Bronchial epithelial cell (primary cell): Measurements from ENCODE around the gene MS4A4E. TPM values are rescaled to one million over a fixed set of nuclear protein-coding genes. Genes with fewer than 3 reads are reported as not detected.
"Not testable (repeated sequence)": the region's sequence is repeated elsewhere in the genome, so short reads cannot be mapped to it uniquely, and the experiment has no call there.

Source experiments
- DNase-seq: peaks from one replicate; pipeline ENCODE4 v3.0.0-alpha.2; 2010; ENCODE audit warnings: low read depth
- FAIRE-seq: peaks from 2 replicates; lab custom pipeline; 2011; peaks lifted over from hg19 to GRCh38; lab: Jason Lieb, UNC
- H3K27me3 ChIP-seq: 2 replicates; pipeline ENCODE4 v1.5.1; 2011; ENCODE audit warnings: low read length; ENCODE audit not compliant: control insufficient read depth, insufficient read depth
- H3K36me3 ChIP-seq: 2 replicates; pipeline ENCODE4 v1.5.1; 2011; ENCODE audit warnings: low read length; ENCODE audit not compliant: control insufficient read depth, insufficient read depth
- H3K4me3 ChIP-seq: 2 replicates; pipeline ENCODE4 v1.5.1; 2011; ENCODE audit warnings: mild to moderate bottlenecking, low read depth, low read length, control low read depth
- CTCF ChIP-seq: IDR thresholded peaks from 2 replicates; pipeline ENCODE4 v1.5.1; 2011; ENCODE audit warnings: mild to moderate bottlenecking, moderate library complexity, low read length, control low read depth, inconsistent platforms; ENCODE audit not compliant: insufficient read depth, severe bottlenecking
- total RNA-seq: library from RNA; depleted of rRNA; stranded (reverse); fragments of >200 nt; gene quantifications from 2 replicates; pipeline ENCODE4 v1.2.1, GENCODE V29; 2014

MS4A4E gene
- total RNA-seq, 1 donor from 2014 or later: not detected

GRCh38 chr11:60155931-60156330, 87.0 kb downstream of the MS4A4E start:
- Histone ChIP-seq H3K27me3 (no peaks in the 10 kb centered on the region), H3K36me3 (no peaks in the 10 kb centered on the region), H3K4me3 (no peak overlapping the region)
- no peak for DNase-seq
- FAIRE-seq: no peak
- no peak for TF ChIP-seq CTCF

- not testable (repeated sequence) for FAIRE-seq, H3K4me3 ChIP-seq, DNase-seq
Observed at GRCh38 chr11:60152727-60153126, 90.2 kb downstream of the MS4A4E start.

GRCh38 chr11:60150279-60150678, 92.7 kb downstream of the MS4A4E start:
- DNase-seq (no peak), FAIRE-seq (no peak)
- H3K4me3 ChIP-seq: no peak overlapping the region
- H3K27me3 ChIP-seq: no peaks in the 10 kb centered on the region
- TF ChIP-seq CTCF: no peak
- no peaks in the 10 kb centered on the region for H3K36me3 ChIP-seq

More at GRCh38 chr11:60152727-60153126, 90.2 kb downstream of the MS4A4E start:
- not testable (repeated sequence) for H3K27me3 ChIP-seq, H3K36me3 ChIP-seq

Other genes with a start within 250 kb of the MS4A4E start
- gene OOSP4B, start 226.0 kb downstream of the MS4A4E start, total RNA-seq: not detected in 2 replicates
- not detected in 2 replicates for gene OOSP2, start 202.7 kb downstream of the MS4A4E start, total RNA-seq
- gene MS4A3, start 186.5 kb downstream of the MS4A4E start, total RNA-seq: not detected in 2 replicates
- not detected in 2 replicates for gene MS4A2, start 154.5 kb downstream of the MS4A4E start, total RNA-seq
- gene MS4A6A, start 60.1 kb downstream of the MS4A4E start, total RNA-seq: not detected in 2 replicates
- not detected in 2 replicates for gene MS4A4A, start 37.5 kb upstream of the MS4A4E start, total RNA-seq
- not detected in 2 replicates for gene MS4A6E, start 84.1 kb upstream of the MS4A4E start, total RNA-seq
- gene MS4A7, start 135.4 kb upstream of the MS4A4E start, total RNA-seq: not detected in 2 replicates
- gene MS4A14, start 153.3 kb upstream of the MS4A4E start, total RNA-seq: not detected in 2 replicates
- not detected in 2 replicates for gene MS4A5, start 186.4 kb upstream of the MS4A4E start, total RNA-seq
- not detected in 2 replicates for gene MS4A1, start 212.7 kb upstream of the MS4A4E start, total RNA-seq
- not detected in 2 replicates for gene MS4A12, start 249.6 kb upstream of the MS4A4E start, total RNA-seq